ENCODE measurements around the gene OR4C3.
"Not testable (repeated sequence)": the region's sequence is repeated elsewhere in the genome, so short reads cannot be mapped to it uniquely, and the experiment has no call there.

OR4C3 gene

GRCh38 chr11:48341466-48341865 is 16.7 kb downstream of the OR4C3 start:
- Histone ChIP-seq H4K20me1 (ENCODE audit: insufficient read depth, low read length) (no peaks in the 10 kb centered on the region), H3K79me2 (ENCODE audit: low read length) (no peaks in the 10 kb centered on the region), H3K9ac (ENCODE audit: low read length) (no peak overlapping the region), H3K4me2 (ENCODE audit: low read length) (no peak overlapping the region), H3K4me3 (ENCODE audit: low read length) (no peak overlapping the region), H3K9me3 (ENCODE audit: insufficient read depth, low read length) (no peaks in the 10 kb centered on the region), H2AFZ (ENCODE audit: low read depth, low read length) (no peak overlapping the region), H3K27me3 (ENCODE audit: low read depth, low read length) (no peaks in the 10 kb centered on the region), H3K36me3 (replicated peaks; ENCODE audit: low read depth, low read length) (no peaks in the 10 kb centered on the region), H3K27ac (ENCODE audit: low read length) (no peak overlapping the region), H3K4me1 (ENCODE audit: low read length) (peaks cover 4% of the 10 kb centered on the region)
- TF ChIP-seq EZH2phosphoT487 (IDR thresholded peaks at IDR 0.05; ENCODE audit: low read depth) (no peak), CTCF (IDR thresholded peaks at IDR 0.05; ENCODE audit: low read depth, low read length) (no peak)

- not testable (repeated sequence) for H3K9me3 ChIP-seq (ENCODE audit: insufficient read depth, low read length); H3K4me1 ChIP-seq (ENCODE audit: low read length)
Measured at GRCh38 chr11:48342505-48342904, 17.8 kb downstream of the OR4C3 start.

GRCh38 chr11:48346286-48346685 is 21.6 kb downstream of the OR4C3 start:
- not testable (repeated sequence) for H3K4me3 ChIP-seq (ENCODE audit: low read length)

More at GRCh38 chr11:48342505-48342904, 17.8 kb downstream of the OR4C3 start:
- H3K79me2 ChIP-seq (ENCODE audit: low read length); H3K27ac ChIP-seq (ENCODE audit: low read length); H2AFZ ChIP-seq (ENCODE audit: low read depth, low read length); H3K27me3 ChIP-seq (ENCODE audit: low read depth, low read length); H3K4me3 ChIP-seq (ENCODE audit: low read length); H3K9ac ChIP-seq (ENCODE audit: low read length); H3K4me2 ChIP-seq (ENCODE audit: low read length); H3K36me3 ChIP-seq (replicated peaks; ENCODE audit: low read depth, low read length); H4K20me1 ChIP-seq (ENCODE audit: insufficient read depth, low read length): not testable (repeated sequence)

DNA sequence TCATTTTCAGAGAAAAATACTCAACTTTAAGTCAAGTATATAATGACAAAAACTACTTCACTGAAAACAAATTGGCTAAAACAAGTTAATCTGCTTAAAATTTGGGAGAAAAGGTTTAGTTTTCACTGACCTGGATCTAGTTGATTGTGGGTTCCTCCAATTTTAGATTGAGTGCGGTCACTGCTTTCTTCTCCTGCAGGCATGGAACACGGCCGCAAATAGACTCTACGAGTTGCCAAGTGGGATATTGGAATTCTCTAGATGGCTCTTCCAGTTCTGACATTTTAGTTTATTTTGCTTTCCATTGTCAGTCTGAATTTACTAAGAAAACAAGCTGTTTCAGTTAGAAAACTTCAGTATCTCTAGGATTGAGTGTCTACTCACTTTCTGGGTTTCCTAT is 29.3 kb downstream of the OR4C3 start:
- no peaks in the 10 kb centered on the region for H3K9me3 ChIP-seq (ENCODE audit: insufficient read depth, low read length)
- TF ChIP-seq EZH2phosphoT487 (IDR thresholded peaks at IDR 0.05; ENCODE audit: low read depth): no peak
- no peak for TF ChIP-seq CTCF (IDR thresholded peaks at IDR 0.05; ENCODE audit: low read depth, low read length)

More at GRCh38 chr11:48346286-48346685, 21.6 kb downstream of the OR4C3 start:
- not testable (repeated sequence) for H3K79me2 ChIP-seq (ENCODE audit: low read length); H3K36me3 ChIP-seq (replicated peaks; ENCODE audit: low read depth, low read length); H3K27ac ChIP-seq (ENCODE audit: low read length); H3K9me3 ChIP-seq (ENCODE audit: insufficient read depth, low read length); H4K20me1 ChIP-seq (ENCODE audit: insufficient read depth, low read length); H3K4me2 ChIP-seq (ENCODE audit: low read length); H3K27me3 ChIP-seq (ENCODE audit: low read depth, low read length); H3K9ac ChIP-seq (ENCODE audit: low read length); H2AFZ ChIP-seq (ENCODE audit: low read depth, low read length); H3K4me1 ChIP-seq (ENCODE audit: low read length)

GRCh38 chr11:48354677-48355076 is 30.0 kb downstream of the OR4C3 start:
- H2AFZ ChIP-seq (ENCODE audit: low read depth, low read length): no peak overlapping the region
- TF ChIP-seq CTCF (IDR thresholded peaks at IDR 0.05; ENCODE audit: low read depth, low read length) (no peak), EZH2phosphoT487 (IDR thresholded peaks at IDR 0.05; ENCODE audit: low read depth) (no peak)
- H4K20me1 ChIP-seq (ENCODE audit: insufficient read depth, low read length): no peaks in the 10 kb centered on the region
- H3K79me2 ChIP-seq (ENCODE audit: low read length): no peaks in the 10 kb centered on the region
- no peaks in the 10 kb centered on the region for H3K9me3 ChIP-seq (ENCODE audit: insufficient read depth, low read length)
- H3K4me3 ChIP-seq (ENCODE audit: low read length): no peak overlapping the region
- no peak overlapping the region for H3K27ac ChIP-seq (ENCODE audit: low read length)
- no peaks in the 10 kb centered on the region for H3K27me3 ChIP-seq (ENCODE audit: low read depth, low read length)
- no peak overlapping the region for H3K4me2 ChIP-seq (ENCODE audit: low read length)
- no peaks in the 10 kb centered on the region for H3K4me1 ChIP-seq (ENCODE audit: low read length)
- H3K36me3 ChIP-seq (replicated peaks; ENCODE audit: low read depth, low read length): no peaks in the 10 kb centered on the region
- no peak overlapping the region for H3K9ac ChIP-seq (ENCODE audit: low read length)

More for the DNA sequence above, 29.3 kb downstream of the OR4C3 start:
- no peak overlapping the region for H3K27ac ChIP-seq (ENCODE audit: low read length)
- H3K4me1 ChIP-seq (ENCODE audit: low read length): no peaks in the 10 kb centered on the region
- H3K36me3 ChIP-seq (replicated peaks; ENCODE audit: low read depth, low read length): no peaks in the 10 kb centered on the region
- H3K27me3 ChIP-seq (ENCODE audit: low read depth, low read length): no peaks in the 10 kb centered on the region
- no peak overlapping the region for H2AFZ ChIP-seq (ENCODE audit: low read depth, low read length)
- no peaks in the 10 kb centered on the region for H3K79me2 ChIP-seq (ENCODE audit: low read length)
- H3K4me2 ChIP-seq (ENCODE audit: low read length): no peak overlapping the region
- H3K4me3 ChIP-seq (ENCODE audit: low read length): no peak overlapping the region
- H3K9ac ChIP-seq (ENCODE audit: low read length): no peak overlapping the region
- H4K20me1 ChIP-seq (ENCODE audit: insufficient read depth, low read length): no peaks in the 10 kb centered on the region

DNA sequence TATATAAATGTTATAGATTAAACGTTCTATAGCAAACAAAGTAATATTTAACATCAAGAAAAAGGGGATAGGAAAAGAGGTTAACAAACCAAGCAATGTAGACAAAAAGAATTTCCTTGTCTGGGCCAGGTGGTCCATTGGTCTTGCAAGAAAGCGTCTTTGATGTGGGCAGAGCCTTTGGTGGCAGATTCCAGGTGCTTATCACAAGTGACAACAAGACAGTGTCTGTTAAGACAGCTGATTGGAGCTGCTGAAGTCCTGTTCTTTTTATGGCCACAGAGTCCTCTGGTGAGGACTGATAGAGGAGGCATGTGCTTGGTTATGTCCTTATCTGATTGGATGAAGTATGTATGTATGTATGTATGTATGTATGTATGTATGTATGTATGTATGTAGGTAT is 36.6 kb downstream of the OR4C3 start:
- H3K27me3 ChIP-seq (ENCODE audit: low read depth, low read length); H3K79me2 ChIP-seq (ENCODE audit: low read length); H3K36me3 ChIP-seq (replicated peaks; ENCODE audit: low read depth, low read length); H3K4me2 ChIP-seq (ENCODE audit: low read length); H3K4me1 ChIP-seq (ENCODE audit: low read length); H4K20me1 ChIP-seq (ENCODE audit: insufficient read depth, low read length); H3K27ac ChIP-seq (ENCODE audit: low read length); H3K9ac ChIP-seq (ENCODE audit: low read length); H3K9me3 ChIP-seq (ENCODE audit: insufficient read depth, low read length); H2AFZ ChIP-seq (ENCODE audit: low read depth, low read length); H3K4me3 ChIP-seq (ENCODE audit: low read length): not testable (repeated sequence)
